ENCODE measurements around the gene IP6K2.
"Not testable (repeated sequence)": the region's sequence is repeated elsewhere in the genome, so short reads cannot be mapped to it uniquely, and the experiment has no call there.

Gene IP6K2

GRCh38 chr3:48739955-48740823 is 23.2 kb upstream of the IP6K2 start:
- no peak overlapping the region for H3K27ac Mint-ChIP-seq
- intact Hi-C loops (cut with micrococcal nuclease): no loop called here
- peaks cover 30% of the 10 kb centered on the region for H3K4me1 Mint-ChIP-seq (ENCODE audit: low read depth)
- H3K4me3 Mint-ChIP-seq: no peak overlapping the region
- H3K9me3 Mint-ChIP-seq: no peaks in the 10 kb centered on the region
- no peaks in the 10 kb centered on the region for H3K36me3 Mint-ChIP-seq (ENCODE audit: low read depth)
- no peaks in the 10 kb centered on the region for H3K27me3 Mint-ChIP-seq

- Mint-ChIP-seq H3K4me1 (ENCODE audit: low read depth) (peaks cover 31% of the 10 kb centered on the region), H3K9me3 (no peaks in the 10 kb centered on the region), H3K27ac (no peak overlapping the region), H3K36me3 (ENCODE audit: low read depth) (no peaks in the 10 kb centered on the region), H3K27me3 (no peaks in the 10 kb centered on the region), H3K4me3 (no peak overlapping the region)
- intact Hi-C loops (cut with micrococcal nuclease): no loop called here
These were observed 22.6 kb upstream of the IP6K2 start for GRCh38 chr3:48739617-48739954.

GRCh38 chr3:48738926-48739616 is 22.1 kb upstream of the IP6K2 start:
- Mint-ChIP-seq H3K9me3 (no peaks in the 10 kb centered on the region), H3K36me3 (ENCODE audit: low read depth) (no peaks in the 10 kb centered on the region), H3K27ac (no peak overlapping the region), H3K4me1 (ENCODE audit: low read depth) (peaks cover 31% of the 10 kb centered on the region), H3K4me3 (no peak overlapping the region), H3K27me3 (no peaks in the 10 kb centered on the region)
- intact Hi-C loops (cut with micrococcal nuclease): no loop called here

- no peaks in the 10 kb centered on the region for H3K36me3 Mint-ChIP-seq (ENCODE audit: low read depth)
- no peaks in the 10 kb centered on the region for H3K27me3 Mint-ChIP-seq
- no peak overlapping the region for H3K27ac Mint-ChIP-seq
- H3K9me3 Mint-ChIP-seq: no peaks in the 10 kb centered on the region
- intact Hi-C loops (cut with micrococcal nuclease): no loop called here
- H3K4me1 Mint-ChIP-seq (ENCODE audit: low read depth): peaks cover 31% of the 10 kb centered on the region
- H3K4me3 Mint-ChIP-seq: no peak overlapping the region
These were observed 21.1 kb upstream of the IP6K2 start for GRCh38 chr3:48738144-48738536.

GRCh38 chr3:48735075-48735767 is 18.2 kb upstream of the IP6K2 start:
- H3K9me3 Mint-ChIP-seq; intact Hi-C loops (cut with micrococcal nuclease); H3K4me3 Mint-ChIP-seq; H3K36me3 Mint-ChIP-seq (ENCODE audit: low read depth); H3K27me3 Mint-ChIP-seq: not testable (repeated sequence)
- Mint-ChIP-seq H3K4me1 (ENCODE audit: low read depth) (peaks cover 17% of the 10 kb centered on the region), H3K27ac (peak overlapping the region; percentile 28)

- H3K4me1 Mint-ChIP-seq (ENCODE audit: low read depth): peaks cover 13% of the 10 kb centered on the region
- H3K4me3 Mint-ChIP-seq; H3K27me3 Mint-ChIP-seq; intact Hi-C loops (cut with micrococcal nuclease); H3K27ac Mint-ChIP-seq; H3K9me3 Mint-ChIP-seq; H3K36me3 Mint-ChIP-seq (ENCODE audit: low read depth): not testable (repeated sequence)
These were observed 17.5 kb upstream of the IP6K2 start for GRCh38 chr3:48734541-48734940.

- H3K9me3 Mint-ChIP-seq; intact Hi-C loops (cut with micrococcal nuclease); H3K27ac Mint-ChIP-seq; H3K27me3 Mint-ChIP-seq; H3K36me3 Mint-ChIP-seq (ENCODE audit: low read depth); H3K4me3 Mint-ChIP-seq: not testable (repeated sequence)
- peaks cover 13% of the 10 kb centered on the region for H3K4me1 Mint-ChIP-seq (ENCODE audit: low read depth)
These were observed 16.9 kb upstream of the IP6K2 start for GRCh38 chr3:48733752-48734518.

- Mint-ChIP-seq H3K4me3 (no peak overlapping the region), H3K27me3 (no peaks in the 10 kb centered on the region), H3K4me1 (ENCODE audit: low read depth) (peaks cover 7% of the 10 kb centered on the region), H3K36me3 (ENCODE audit: low read depth) (no peaks in the 10 kb centered on the region), H3K9me3 (no peaks in the 10 kb centered on the region), H3K27ac (no peak overlapping the region)
- intact Hi-C loops (cut with micrococcal nuclease): no loop called here
These were observed 10.5 kb upstream of the IP6K2 start for GRCh38 chr3:48727511-48727910.

GRCh38 chr3:48725185-48725855 is 8.3 kb upstream of the IP6K2 start:
- H3K4me1 Mint-ChIP-seq (ENCODE audit: low read depth); H3K36me3 Mint-ChIP-seq (ENCODE audit: low read depth); H3K27ac Mint-ChIP-seq; intact Hi-C loops (cut with micrococcal nuclease); H3K27me3 Mint-ChIP-seq; H3K9me3 Mint-ChIP-seq; H3K4me3 Mint-ChIP-seq: not testable (repeated sequence)

GRCh38 chr3:48723725-48724124 is 6.7 kb upstream of the IP6K2 start:
- Mint-ChIP-seq H3K36me3 (ENCODE audit: low read depth) (no peaks in the 10 kb centered on the region), H3K9me3 (no peaks in the 10 kb centered on the region), H3K27ac (no peak overlapping the region), H3K27me3 (peaks cover 6% of the 10 kb centered on the region), H3K4me1 (ENCODE audit: low read depth) (peaks cover 7% of the 10 kb centered on the region), H3K4me3 (no peak overlapping the region)
- intact Hi-C loops (cut with micrococcal nuclease): no loop called here

- H3K4me1 Mint-ChIP-seq (ENCODE audit: low read depth); H3K27me3 Mint-ChIP-seq; H3K4me3 Mint-ChIP-seq; H3K27ac Mint-ChIP-seq; H3K9me3 Mint-ChIP-seq; intact Hi-C loops (cut with micrococcal nuclease); H3K36me3 Mint-ChIP-seq (ENCODE audit: low read depth): not testable (repeated sequence)
These were observed 6.3 kb upstream of the IP6K2 start for GRCh38 chr3:48723293-48723692.

- intact Hi-C loops (cut with micrococcal nuclease): loop anchor here (2.0 kb wide), 1 partner anchor 32 kb away; no protein-coding TSS in a partner anchor
- Mint-ChIP-seq H3K27ac (peak overlapping the region; percentile 94), H3K9me3 (no peaks in the 10 kb centered on the region), H3K4me3 (peak overlapping the region; percentile 93), H3K27me3 (peaks cover 6% of the 10 kb centered on the region), H3K36me3 (ENCODE audit: low read depth) (peaks cover 42% of the 10 kb centered on the region), H3K4me1 (ENCODE audit: low read depth) (peaks cover 37% of the 10 kb centered on the region)
These were observed 476 bp downstream of the IP6K2 start for GRCh38 chr3:48716508-48716981.

GRCh38 chr3:48715174-48715800 is 1.7 kb downstream of the IP6K2 start:
- Mint-ChIP-seq H3K4me1 (ENCODE audit: low read depth) (peaks cover 48% of the 10 kb centered on the region), H3K27ac (no peak overlapping the region), H3K36me3 (ENCODE audit: low read depth) (peaks cover 55% of the 10 kb centered on the region), H3K4me3 (no peak overlapping the region), H3K9me3 (no peaks in the 10 kb centered on the region), H3K27me3 (peaks cover 4% of the 10 kb centered on the region)
- intact Hi-C loops (cut with micrococcal nuclease): no loop called here

All from dendritic cell treated with granulocyte-macrophage colony-stimulating factor and Interleukin-4, amounts not matched to agents 40 ng/mL and 50 ng/mL, for 4 days (primary cell).